ENCODE measurements around the gene TMEM259. TPM values are rescaled to one million over a fixed set of nuclear protein-coding genes. Genes with fewer than 3 reads are reported as not detected.

Gene TMEM259
- total and polyA plus RNA-seq, 2 of the 8 experiments (the other 6 are each of a cell fraction or from before 2014, with no cell fraction given): 140 to 243 TPM

DNA sequence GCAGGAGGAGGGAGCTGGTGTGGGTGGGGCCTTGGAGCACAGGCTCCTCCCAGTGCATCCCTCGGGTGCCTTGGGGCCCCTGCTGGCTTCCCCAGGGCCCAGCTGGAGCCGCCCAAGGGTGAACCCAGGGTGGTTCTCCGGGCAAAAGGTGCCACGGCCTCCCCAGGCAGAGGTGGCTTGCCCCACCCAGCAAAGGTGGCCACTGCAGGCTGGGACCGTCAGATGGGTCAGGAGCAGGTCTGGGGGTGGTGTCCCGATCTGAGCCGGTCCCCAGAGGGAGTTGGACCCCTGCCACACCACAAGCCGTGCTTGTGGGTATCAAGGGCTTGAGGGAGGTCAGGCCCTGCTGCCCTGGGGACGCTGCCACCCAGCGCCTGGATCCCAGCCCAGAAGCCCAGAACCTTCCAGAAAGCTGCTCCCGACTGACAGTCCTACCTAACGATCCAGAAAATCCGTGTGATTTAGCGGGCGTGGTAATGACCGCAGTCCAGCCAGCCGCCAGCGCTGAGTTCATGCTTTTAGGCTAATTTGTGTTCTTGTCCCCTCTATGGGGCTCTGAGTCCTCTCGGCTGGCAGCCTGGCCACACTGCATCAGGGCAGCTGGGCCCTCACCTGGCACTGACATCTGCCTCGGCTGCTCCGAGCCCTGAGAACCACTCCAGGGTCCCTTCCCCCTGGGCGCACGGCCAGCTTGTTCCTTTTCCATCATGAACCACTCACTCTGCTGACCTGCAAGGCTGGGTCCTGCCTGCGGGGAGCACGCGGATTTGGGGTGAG, 25.7 kb downstream of the TMEM259 start:
- H3K79me1 ChIP-seq (ENCODE audit: low read depth, low read length): no peaks in the 10 kb centered on the region; the same call in 1 of the 2 replicates
- no peak overlapping the region for H3K4ac ChIP-seq (replicated peaks; ENCODE audit: insufficient read length, low read depth, low read length)
- no peak overlapping the region for H2BK20ac ChIP-seq (ENCODE audit: low read length)
- WGBS, 2 experiments (ENCODE audit: extremely low coverage in 1 of 2, insufficient coverage in 1 of 2, insufficient read length in 1 of 2, insufficient replicate concordance in 2 of 2, low coverage in 1 of 2, low lambda C conversion rate in 2 of 2, missing lambda C conversion rate in 1 of 2): 93% methylated on average over 22 of the region's 26 CpGs; no CpG with 5 or more reads in 1 of the 2 experiments
- H4K8ac ChIP-seq (ENCODE audit: extremely low read depth, insufficient read depth, low read length): no peak overlapping the region; the same call in 1 of the 2 replicates
- H3K27me3 ChIP-seq (replicated peaks in 1 of 4; ENCODE audit: control insufficient read depth in 3 of 4, extremely low read depth in 1 of 4, insufficient read depth in 3 of 4, low read length in 3 of 4): peaks cover 0 to 19% (median 7%) of the 10 kb centered on the region in 4 experiments; a peak in 5 of 7 replicates
- H3K9ac ChIP-seq (replicated peaks in 1 of 4; ENCODE audit: extremely low read depth in 1 of 4, low read depth in 3 of 4, low read length in 3 of 4): no peak overlapping the region
- ChIA-PET CTCF (ENCODE audit: partially characterized antibody) (interaction anchor here (0.6 to 3.4 kb wide), 8 partner anchors 9 to 249 kb away, joined by 3 to 13 read pairs (median 3); partner anchors contain the start of gene CNN2), POLR2A (ENCODE audit: partially characterized antibody) (interaction anchor here (0.6 to 7.3 kb wide), 11 partner anchors 10 to 1666 kb away, joined by 3 to 81 read pairs (median 4); partner anchors contain the start of genes ABCA7 and WDR18)
- no peak overlapping the region for H2BK15ac ChIP-seq (ENCODE audit: low read length)
- H3K56ac ChIP-seq (replicated peaks; ENCODE audit: insufficient read length, low read depth, low read length): no peak overlapping the region
- H3K9me3 ChIP-seq (ENCODE audit: insufficient read depth in 2 of 2, low read depth in 1 of 2, low read length in 1 of 2): no peaks in the 10 kb centered on the region
- FAIRE-seq: no peak
- H3K14ac ChIP-seq (ENCODE audit: insufficient read length): no peak overlapping the region
- H3K4me1 ChIP-seq (replicated peaks in 1 of 4; ENCODE audit: control insufficient read depth in 3 of 4, insufficient read depth in 4 of 4, low read length in 3 of 4): peaks cover 0 to 7% (median 4%) of the 10 kb centered on the region in 4 experiments; a peak in 3 of 7 replicates
- no peak overlapping the region for H2BK120ac ChIP-seq (replicated peaks; ENCODE audit: low read depth, low read length)
- no peak overlapping the region for H4K91ac ChIP-seq (replicated peaks; ENCODE audit: insufficient read length, low read length)
- no peak overlapping the region for H2AFZ ChIP-seq (ENCODE audit: low read length)
- peaks cover 2 to 24% (median 7%) of the 10 kb centered on the region in 4 experiments; a peak in 5 of 8 replicates for H3K36me3 ChIP-seq (ENCODE audit: control insufficient read depth in 2 of 4, insufficient read depth in 4 of 4, low read length in 3 of 4)
- no peak overlapping the region for H2BK12ac ChIP-seq (ENCODE audit: low read depth, low read length)
- H3K18ac ChIP-seq (ENCODE audit: extremely low read depth, low read length): no peak overlapping the region
- no peak overlapping the region for H4K5ac ChIP-seq (ENCODE audit: insufficient read length, low read depth, low read length)
- H3K27ac ChIP-seq (ENCODE audit: low read depth, low read length): no peak overlapping the region
- H3K4me3 ChIP-seq (ENCODE audit: extremely low read depth in 1 of 4, insufficient read depth in 2 of 4, low read depth in 3 of 4, low read length in 4 of 4): no peak overlapping the region
- no peak overlapping the region for H2AK5ac ChIP-seq (ENCODE audit: low read depth, low read length)
- peaks cover 2% of the 10 kb centered on the region; the same call in 1 of the 2 replicates for H3K23me2 ChIP-seq (ENCODE audit: low read depth, low read length)
- DNase-seq (ENCODE audit: low read depth in 1 of 2, low spot score in 2 of 2): no peak
- H3K4me2 ChIP-seq (ENCODE audit: insufficient read depth in 1 of 2, low read depth in 2 of 2, low read length in 2 of 2): no peak overlapping the region; a peak in 1 of 4 replicates
- peaks cover 7 to 18% of the 10 kb centered on the region in 2 experiments for H4K20me1 ChIP-seq (replicated peaks in 1 of 2; ENCODE audit: control insufficient read depth in 1 of 2, insufficient read depth in 2 of 2, low read length in 2 of 2)
- no peak overlapping the region for H3K23ac ChIP-seq (ENCODE audit: insufficient read length)
- no peak overlapping the region for H2BK5ac ChIP-seq (ENCODE audit: low read depth, low read length)
- H3K79me2 ChIP-seq (ENCODE audit: control insufficient read depth in 1 of 2, insufficient read depth in 2 of 2, low read length in 2 of 2): no peaks in the 10 kb centered on the region
- TF ChIP-seq NRF1 (IDR thresholded peaks at IDR 0.05; ENCODE audit: low read depth, low read length): no peak
- TF ChIP-seq CHD2 (IDR thresholded peaks at IDR 0.05; ENCODE audit: low read length): no peak
- TF ChIP-seq SUZ12 (IDR thresholded peaks at IDR 0.05; ENCODE audit: low read length): no peak
- no peak for TF ChIP-seq TAF7 (optimal IDR thresholded peaks at IDR 0.05; ENCODE audit: borderline replicate concordance, low read depth, low read length)
- no peak for TF ChIP-seq SIN3A (conservative IDR thresholded peaks at IDR 0.05 in 1 of 2, IDR thresholded peaks at IDR 0.05 in 1 of 2; ENCODE audit: low read depth in 1 of 2, low read length in 2 of 2)
- TF ChIP-seq YY1 (IDR thresholded peaks at IDR 0.05; ENCODE audit: low read depth, low read length): no peak
- TF ChIP-seq CHD1 (IDR thresholded peaks at IDR 0.05; ENCODE audit: low read depth, low read length): no peak
- TF ChIP-seq RXRA (IDR thresholded peaks at IDR 0.05; ENCODE audit: insufficient read depth, low read depth, low read length): no peak
- no peak for TF ChIP-seq GTF2F1 (IDR thresholded peaks at IDR 0.05; ENCODE audit: borderline replicate concordance, low read depth, low read length)
- TF ChIP-seq POU5F1 (IDR thresholded peaks at IDR 0.05; ENCODE audit: low read depth, low read length): no peak
- no peak for TF ChIP-seq SIX5 (IDR thresholded peaks at IDR 0.05; ENCODE audit: low read depth, low read length)
- TF ChIP-seq SP2 (IDR thresholded peaks at IDR 0.05; ENCODE audit: low read length): no peak

All from H1 (cell line).